GM21723 (cell line): ENCODE data around the gene KIF1C.
"Not testable (repeated sequence)": the region's sequence is repeated elsewhere in the genome, so short reads cannot be mapped to it uniquely, and the experiment has no call there.

ENCODE experiments used
- ATAC-seq: cut with Tn5 transposase; IDR thresholded peaks from one replicate; pipeline ENCODE4 v1.9.1; 2021; ENCODE audit warnings: mild to moderate bottlenecking, moderate library complexity; ENCODE audit not compliant: unreplicated experiment

KIF1C gene

DNA sequence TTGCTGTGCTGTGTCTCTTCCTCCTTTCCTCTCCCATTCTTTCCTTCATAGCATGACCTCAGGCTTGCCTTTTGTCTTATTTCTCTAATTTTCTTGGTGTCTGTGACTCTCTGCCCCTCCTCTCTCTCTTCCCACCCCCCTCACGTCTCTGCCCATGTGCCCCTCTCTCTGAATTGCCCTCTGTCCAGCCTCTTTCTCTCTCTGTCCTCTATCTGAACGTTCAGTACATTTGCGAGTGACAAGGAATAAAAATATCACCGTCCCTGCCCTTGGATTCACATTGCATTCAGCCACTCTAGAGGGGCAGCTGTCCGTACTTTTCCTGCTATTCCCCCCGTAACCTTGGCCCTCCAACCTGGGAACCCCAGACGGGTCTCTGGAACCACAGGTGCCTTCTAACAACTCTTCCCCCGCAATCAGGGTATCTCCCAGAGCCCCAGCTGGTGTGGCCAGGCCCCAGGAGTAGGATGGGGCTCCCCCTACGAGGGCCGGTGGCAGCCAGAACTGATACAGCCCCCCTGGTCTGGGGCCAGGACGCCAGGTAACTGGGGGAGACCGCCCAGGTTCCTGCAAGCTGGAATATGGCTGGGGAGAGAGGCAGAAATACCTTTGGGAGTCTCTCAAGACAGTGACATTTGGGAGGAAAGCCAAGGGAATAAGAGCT lies 1.8 kb downstream of the KIF1C start:
- ATAC-seq: no peak

DNA sequence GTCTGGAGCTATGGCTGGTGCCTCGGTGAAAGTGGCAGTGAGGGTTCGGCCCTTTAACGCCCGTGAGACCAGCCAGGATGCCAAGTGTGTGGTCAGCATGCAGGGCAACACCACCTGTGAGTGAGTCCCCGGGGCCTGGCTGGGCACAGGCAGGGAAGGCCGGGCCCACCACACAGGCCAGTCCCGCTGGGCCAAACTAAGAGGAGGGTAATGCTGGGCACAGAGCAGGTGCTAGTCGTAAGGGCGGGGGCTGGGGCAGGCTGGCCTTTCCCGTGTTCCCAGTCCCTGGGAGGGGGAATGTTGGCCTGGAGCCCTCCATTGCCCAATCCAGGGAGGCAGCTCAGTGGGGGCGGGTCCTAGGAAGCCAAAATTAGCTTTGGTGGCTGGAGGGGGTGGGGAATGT lies 2.5 kb downstream of the KIF1C start:
- no peak for ATAC-seq

DNA sequence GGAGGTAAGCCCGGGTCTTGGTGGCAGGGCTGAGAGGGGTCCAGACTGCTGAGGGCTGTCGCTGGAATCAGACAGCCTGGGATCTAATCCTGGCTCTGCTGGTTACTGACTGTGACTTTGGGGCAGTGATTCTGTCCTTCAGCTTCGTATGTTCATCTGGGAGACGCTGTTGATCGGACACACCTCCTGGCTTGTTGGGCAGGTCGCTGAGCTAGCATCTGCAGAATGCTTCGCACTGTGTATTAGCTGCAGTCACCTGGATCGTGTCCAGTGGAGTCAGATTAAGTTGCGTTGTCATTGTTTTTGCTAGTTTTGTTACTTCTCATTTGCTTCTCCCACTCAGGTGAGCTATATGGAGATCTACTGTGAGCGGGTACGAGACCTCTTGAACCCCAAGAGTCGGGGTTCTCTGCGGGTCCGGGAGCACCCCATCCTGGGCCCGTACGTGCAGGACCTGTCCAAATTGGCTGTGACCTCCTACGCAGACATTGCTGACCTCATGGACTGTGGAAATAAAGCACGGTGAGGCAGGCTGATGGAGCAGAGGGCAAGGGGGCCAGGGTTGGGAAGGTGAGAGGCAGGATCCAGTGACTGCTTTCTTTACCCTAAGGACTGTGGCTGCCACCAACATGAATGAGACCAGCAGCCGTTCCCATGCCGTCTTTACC lies 4.5 kb downstream of the KIF1C start:
- no peak for ATAC-seq

DNA sequence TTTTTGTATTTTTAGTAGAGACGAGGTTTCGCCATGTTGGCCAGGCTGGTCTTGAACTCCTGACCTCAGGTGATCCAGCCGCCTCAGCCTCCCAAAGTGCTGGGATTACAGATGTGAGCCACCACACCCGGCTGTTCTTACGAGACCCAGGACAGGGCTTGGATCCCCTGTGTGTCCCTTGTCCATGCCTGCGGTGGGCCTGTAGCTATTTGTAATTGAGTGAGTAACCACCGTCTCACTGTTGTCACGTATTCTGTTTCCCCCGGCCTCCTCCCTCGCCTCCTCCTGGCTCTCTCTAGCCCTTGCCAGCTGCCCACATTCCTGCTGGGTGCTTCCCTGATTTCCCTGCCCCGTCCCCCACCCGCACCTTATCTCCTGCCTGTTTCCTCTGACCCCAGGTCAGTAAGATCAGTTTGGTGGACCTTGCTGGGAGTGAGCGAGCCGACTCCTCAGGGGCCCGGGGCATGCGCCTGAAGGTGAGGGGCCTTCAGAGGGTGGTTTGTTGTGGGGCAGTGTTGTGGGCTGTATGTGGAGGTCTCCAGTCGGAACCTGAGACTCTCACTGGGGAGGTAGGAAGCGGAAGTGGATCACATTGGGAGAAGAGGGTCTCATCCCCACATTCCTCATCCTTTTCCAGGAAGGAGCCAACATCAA lies 5.6 kb downstream of the KIF1C start:
- ATAC-seq: no peak

DNA sequence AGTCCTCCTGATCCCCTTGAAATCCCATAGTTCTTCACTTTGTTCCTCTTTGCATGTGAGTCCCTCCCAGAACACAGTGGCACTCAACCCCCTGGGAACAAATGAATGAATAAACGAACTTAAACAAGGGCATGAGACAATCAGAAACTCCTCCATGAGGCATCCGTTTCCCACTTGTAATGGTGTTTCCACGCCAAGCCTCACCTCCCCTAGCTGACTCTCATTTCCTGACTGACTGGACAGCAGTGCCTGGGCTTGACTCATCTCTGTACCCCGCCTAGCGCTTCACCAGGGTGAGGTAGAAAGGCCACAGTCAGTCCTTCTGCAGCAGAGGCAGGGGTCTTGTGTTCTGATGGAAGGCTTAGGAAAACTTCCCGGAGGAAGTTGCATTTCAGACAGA lies 14.2 kb downstream of the KIF1C start:
- no peak for ATAC-seq

DNA sequence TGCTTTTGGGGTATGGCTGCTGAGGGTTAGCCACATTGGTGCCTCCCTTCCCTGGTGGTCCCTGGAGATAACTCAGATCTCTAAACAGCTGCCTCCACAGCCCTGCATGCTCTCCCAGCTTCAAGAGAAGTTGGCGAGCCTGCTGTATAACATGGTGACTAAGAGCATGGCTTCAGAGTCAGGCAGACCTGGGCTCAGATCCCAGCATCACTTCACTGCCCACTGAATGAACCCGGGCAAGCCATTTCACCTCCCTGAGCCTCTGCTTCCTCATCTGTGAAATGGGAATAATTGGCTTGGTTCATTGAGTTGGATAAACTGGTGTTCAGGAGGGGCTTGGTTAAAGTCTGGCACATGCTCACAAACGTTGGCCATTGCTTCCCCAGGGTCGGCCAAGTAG lies 16.6 kb downstream of the KIF1C start:
- no peak for ATAC-seq

DNA sequence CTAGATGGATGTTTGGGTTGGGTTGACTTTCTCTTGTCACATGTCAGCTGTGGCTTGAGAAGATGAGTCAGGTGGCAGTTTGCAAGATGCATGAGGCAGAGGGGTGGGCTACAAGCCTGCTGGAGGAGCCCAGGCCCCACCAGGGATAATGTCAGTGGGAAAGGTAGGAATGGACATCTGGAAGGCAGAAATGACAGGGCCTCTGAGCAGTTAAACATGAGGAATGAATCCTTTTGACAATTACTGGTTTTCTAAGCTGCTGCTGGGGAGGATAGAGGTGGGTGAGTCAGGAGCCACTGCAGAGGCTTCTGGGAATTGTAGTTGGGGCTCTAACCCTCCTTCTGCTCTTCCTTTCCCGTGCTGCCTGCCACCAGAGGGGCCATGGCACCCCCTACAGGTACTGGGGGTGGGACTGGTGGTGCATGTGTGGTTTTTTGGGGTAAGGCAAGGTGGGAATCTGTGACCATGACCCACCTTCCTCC lies 21.8 kb downstream of the KIF1C start:
- ATAC-seq: no peak

DNA sequence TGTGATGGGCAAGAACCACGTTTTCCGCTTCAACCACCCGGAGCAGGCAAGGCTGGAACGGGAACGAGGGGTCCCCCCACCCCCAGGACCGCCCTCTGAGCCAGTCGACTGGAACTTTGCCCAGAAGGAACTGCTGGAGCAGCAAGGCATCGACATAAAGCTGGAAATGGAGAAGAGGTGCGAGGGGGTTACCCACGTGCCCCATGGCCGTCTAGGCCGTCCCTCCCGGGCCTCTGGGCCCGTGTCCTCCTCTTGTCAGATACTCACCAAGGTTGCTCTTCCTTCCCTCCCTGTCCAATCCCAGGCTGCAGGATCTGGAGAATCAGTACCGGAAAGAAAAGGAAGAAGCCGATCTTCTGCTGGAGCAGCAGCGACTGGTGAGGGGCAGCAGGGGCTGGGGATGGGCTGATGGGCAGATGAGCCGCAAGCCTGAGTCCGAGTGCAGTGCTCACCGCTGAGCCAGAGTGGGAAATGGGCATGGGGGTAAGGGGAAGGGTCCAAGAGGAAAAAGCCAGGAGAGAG lies 22.8 kb downstream of the KIF1C start:
- ATAC-seq: no peak

DNA sequence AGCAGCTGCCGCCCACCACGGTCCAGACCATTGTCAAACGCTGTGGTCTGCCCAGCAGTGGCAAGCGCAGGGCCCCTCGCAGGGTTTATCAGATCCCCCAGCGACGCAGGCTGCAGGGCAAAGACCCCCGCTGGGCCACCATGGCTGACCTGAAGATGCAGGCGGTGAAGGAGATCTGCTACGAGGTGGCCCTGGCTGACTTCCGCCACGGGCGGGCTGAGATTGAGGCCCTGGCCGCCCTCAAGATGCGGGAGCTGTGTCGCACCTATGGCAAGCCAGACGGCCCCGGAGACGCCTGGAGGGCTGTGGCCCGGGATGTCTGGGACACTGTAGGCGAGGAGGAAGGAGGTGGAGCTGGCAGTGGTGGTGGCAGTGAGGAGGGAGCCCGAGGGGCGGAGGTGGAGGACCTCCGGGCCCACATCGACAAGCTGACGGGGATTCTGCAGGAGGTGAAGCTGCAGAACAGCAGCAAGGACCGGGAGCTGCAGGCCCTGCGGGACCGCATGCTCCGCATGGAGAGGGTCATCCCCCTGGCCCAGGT lies 24.5 kb downstream of the KIF1C start:
- ATAC-seq: no peak

DNA sequence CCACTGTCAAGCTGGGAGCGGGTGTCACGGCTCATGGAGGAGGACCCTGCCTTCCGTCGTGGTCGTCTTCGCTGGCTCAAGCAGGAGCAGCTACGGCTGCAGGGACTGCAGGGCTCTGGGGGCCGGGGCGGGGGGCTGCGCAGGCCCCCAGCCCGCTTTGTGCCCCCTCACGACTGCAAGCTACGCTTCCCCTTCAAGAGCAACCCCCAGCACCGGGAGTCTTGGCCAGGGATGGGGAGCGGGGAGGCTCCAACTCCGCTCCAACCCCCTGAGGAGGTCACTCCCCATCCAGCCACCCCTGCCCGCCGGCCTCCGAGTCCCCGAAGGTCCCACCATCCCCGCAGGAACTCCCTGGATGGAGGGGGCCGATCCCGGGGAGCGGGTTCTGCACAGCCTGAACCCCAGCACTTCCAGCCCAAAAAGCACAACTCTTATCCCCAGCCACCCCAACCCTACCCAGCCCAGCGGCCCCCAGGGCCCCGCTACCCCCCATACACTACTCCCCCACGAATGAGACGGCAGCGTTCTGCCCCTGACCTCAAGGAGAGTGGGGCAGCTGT lies 25.9 kb downstream of the KIF1C start:
- ATAC-seq: no peak

DNA sequence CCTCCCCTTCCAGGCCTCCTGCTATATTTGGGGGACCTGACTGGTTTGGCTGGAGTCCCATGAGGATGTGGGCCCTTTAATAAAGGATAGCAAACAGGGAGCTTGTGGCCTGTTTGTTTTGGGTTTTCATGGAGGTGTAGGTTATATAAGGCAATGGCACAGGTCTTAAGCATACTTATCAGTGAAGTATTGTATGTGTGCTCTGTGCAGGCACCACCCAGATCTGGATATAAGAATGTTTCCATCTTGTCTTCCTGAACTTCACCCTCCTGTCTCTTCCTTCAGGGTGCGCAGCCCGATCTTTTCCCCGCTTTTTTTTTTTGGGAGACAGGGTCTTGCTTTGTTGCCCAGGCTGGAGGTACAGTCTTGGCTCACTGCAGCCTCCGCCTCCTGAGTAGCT lies 26.9 kb downstream of the KIF1C start:
- no peak for ATAC-seq

DNA sequence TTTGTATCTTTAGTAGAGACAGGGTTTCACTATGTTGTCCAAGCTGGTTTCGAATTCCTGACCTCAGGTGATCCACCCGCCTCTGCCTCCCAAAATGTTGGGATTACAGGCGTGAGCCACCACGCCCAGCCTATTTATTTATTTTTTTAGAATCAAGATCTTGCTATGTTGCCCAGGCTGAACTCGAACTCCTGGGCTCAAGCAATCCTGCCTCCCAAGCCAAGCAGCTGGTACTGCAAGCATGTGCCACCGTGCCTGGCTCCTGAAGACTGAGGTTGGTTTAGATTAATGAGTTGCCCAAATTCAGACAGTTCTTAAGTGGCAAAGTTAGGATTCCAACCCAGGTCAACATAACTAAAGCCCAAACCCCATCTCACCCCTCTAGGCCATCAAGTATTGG lies 29.5 kb downstream of the KIF1C start:
- no peak for ATAC-seq

DNA sequence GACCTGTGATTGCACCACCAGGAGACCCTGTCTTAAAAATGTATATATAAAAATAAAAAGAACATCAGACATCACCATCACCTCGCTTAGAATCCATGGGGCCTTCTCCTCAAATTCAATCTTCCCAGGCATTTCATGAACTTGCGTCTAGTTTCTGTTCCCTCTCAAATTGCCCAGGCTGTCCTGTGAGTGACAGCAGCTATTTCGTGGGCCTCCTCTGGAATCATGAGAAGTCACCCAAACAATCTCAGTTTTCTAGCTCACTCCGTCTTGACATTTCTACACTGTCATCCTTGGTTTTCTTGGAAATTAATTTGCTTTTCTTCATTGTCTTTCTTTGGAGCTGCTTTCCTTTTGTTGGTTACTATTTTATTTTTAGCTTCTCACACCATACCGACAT lies 30.2 kb downstream of the KIF1C start:
- no peak for ATAC-seq

DNA sequence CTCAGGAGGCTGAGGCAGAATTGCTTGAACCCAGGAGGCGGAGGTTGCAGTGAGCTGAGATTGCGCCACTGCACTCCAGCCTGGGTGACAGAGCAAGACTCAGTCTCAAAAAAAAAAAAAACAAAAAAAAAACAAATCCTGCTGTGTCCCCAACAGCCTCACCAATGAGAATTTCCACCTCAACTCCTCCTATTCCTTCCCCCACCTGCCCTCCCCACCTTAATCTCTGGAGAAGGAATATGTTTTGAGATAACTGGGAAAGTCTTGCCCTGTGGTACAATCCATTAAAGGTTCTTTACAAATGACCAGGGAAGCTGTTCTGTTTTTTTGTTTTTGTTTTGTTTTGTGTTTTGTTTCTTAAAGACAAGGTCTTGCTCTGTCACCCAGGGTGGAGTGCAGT lies 32.4 kb downstream of the KIF1C start:
- ATAC-seq: not testable (repeated sequence)

DNA sequence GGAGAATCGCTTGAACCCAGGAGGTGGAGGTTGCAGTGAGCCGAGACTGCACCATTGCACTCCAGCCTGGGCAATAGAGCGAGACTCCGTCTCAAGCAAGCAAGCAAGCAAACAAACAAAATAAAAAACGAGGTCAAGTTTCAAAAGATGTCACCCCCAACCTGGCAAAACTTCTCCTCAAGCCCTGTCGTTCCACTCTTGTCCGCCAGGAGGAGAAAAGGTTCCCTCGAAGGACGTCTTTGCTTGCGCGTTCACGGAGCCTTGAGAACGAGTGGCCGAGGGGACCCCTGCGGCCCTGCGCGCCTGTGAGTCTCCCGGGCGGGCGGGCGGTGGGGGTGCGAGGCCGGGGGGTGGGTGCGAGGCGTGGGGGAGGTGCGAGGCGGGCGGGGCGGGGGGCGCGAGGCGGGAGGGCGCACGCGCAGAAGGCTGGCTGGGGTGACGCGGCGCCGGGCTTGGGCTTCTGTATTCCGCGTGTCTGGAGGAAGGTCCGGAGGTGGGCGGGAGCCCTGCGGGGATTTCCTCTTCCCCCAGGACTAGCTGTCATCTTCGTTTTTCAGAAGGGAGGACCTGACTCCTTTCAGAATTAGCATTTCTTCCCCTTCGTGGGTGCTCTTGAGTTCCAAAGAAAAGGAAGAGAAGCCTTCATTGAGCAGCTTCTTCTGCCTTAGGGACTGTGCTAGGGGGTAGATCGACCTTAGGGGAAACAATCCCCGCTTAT lies 33.8 kb downstream of the KIF1C start:
- peak; percentile 69 for ATAC-seq

DNA sequence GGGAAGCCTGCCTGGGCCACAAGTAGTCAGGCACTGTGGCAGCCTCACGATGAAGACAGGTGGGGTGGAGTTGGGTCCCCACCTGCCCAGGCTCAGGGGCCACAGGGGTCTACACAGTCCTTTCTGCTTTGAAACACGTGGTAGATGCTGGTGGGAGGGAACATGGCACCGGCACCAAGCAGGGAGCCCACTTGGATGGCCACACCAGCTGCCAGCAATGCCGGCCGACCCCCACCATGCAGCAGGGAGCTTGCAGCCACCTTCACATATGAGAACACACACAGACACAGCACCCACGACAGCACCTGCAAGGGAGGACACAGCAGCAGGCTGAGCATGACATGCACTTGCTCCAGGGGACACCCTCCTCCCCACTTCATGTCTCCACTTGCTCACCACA lies 35.1 kb downstream of the KIF1C start:
- no peak for ATAC-seq

DNA sequence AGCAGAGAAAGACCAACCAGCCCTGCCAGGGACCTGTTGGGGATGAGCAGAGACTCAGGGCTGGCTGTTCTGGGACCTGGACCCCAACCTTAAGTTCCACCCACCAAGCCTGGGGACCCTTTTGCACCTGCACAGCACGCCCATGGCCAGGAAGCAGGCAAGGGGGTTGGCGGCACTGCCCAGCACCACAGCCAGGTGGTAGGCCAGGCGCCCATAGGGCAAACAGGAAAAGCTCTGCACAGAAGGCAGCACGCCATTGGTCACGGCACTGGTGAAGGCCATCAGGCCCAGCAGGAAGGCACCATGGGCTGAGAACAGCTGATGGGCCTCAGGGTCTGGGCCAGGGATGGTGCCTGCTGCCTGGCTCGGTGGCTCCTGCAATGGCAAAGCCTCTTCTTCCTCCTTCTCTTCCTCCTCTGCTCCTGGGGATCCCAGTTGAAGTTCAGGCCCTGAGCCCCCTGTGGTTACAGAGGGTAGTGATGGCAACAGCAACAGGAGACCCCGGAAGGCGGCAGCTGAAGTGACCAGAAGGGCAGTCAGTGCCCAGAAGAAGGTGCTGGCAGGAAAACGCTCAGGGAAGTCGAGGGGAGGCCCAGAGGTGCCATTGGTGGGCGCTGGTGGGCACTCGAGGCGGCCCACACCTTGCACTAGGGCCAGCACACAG lies 35.7 kb downstream of the KIF1C start:
- no peak for ATAC-seq

DNA sequence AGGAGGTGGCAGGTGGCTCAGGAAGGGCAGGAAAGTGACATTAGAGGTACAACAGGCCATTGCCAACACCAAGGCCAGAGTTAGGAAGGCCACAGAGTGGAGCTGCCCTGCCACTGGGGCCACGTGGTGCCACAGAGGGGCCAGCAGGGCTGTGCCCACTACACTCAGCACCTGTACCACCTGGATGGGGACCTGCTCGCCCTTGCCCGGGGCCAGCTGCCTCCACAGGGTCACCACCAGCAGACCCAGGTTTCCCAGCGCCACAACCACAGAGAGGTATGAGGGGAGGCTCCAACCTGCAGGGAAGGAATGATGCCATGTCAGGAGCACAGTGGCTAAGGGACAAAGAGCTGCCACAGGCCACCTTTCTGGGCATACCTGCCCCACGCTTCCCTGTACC lies 36.3 kb downstream of the KIF1C start:
- ATAC-seq: no peak

DNA sequence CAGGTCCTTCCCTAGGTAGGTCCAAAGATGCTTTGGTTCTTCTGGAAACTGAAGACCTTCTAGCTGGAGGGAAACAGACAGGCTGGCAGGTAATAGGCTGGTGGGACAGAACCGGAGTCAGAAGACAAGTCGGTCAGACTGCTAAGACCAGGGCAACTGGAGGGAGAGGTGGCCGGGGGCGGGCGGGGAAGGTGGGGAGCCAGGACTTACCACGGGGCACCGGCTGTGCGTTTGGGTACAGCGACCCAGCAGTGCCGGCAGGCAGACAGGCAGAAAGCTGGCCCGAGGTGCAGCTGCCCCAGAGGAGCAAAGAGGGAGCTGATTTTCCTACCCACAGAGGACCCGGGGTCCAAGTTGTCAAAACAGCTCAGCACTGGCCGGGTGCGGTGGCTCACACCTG lies 36.9 kb downstream of the KIF1C start:
- ATAC-seq: no peak

DNA sequence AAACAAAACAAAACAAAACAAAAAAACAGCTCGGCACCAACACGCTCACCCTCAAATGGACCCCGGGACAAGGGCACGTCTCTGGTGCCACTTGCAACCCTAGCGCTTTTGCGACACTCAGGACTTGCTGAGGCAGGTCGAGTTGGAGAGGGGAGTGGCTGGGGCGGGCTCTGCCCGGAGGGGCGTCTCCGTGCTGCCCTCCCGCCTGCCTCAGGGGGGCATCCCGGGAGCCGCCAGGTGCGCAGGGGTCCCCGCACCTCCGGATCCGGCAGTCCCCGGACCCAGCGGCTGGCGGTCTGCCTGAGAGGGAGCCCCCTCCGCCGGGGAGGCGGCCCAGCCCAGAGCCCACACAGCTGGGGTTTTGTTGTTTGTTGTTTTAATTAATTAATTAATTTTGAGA lies 37.6 kb downstream of the KIF1C start, which contains the start of gene SLC52A1:
Gene SLC52A1 (minus strand): TSS at position 112 of the 400 bp plus-strand sequence. CDS start 820 bp downstream, outside the sequence.
- ATAC-seq: no peak
